Measurements from ENCODE around the gene HSPA12A. TPM values are rescaled to one million over a fixed set of nuclear protein-coding genes. Genes with fewer than 3 reads are reported as not detected.

The HSPA12A gene
- total RNA-seq, 2 donors from 2014 or later: 10.1 to 11.5 TPM

GRCh38 chr10:116753759-116754158 is 11.4 kb upstream of the HSPA12A start:
- Histone ChIP-seq H3K27me3 (no peaks in the 10 kb centered on the region), H3K9me3 (no peaks in the 10 kb centered on the region), H3K4me3 (no peak overlapping the region), H3K27ac (no peak overlapping the region), H3K4me1 (peaks cover 0 to 22% of the 10 kb centered on the region in 2 donors), H3K36me3 (no peaks in the 10 kb centered on the region)
- no peak for TF ChIP-seq CTCF (IDR thresholded peaks at IDR 0.05)
- DNase-seq (ENCODE audit: low spot score): no peak

DNA sequence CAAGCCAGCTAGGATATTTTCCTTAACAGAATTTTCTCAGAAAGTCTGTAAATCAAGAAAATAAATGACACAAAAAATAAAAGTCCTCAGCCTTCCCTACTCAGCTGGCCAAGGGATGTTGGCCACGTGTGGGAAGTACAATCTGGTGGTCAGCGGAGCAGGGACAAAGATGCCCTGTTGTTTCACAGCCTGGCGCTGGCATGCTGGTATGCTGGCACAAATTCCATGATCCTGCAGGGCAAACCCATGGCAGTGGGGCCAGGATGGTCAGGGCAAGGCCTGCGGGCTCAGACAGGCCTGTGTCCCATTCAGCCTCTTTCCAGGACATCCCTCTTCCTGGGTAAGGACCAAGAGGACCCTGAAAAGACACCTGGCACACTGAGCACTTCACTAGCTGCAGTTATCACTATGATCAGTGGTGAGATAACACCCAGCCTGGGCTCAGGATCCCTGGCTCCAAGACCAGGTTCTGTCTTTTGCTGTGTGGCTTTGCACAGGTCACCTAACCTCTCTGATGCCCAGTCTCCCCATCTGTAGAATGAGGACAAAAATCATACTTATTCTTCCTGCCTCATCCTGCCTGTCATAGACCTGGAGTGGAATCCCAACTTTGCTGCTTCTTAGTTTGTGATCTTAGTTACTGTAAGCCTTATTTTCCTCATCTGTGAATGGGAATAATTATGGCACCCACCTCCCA is 10.8 kb upstream of the HSPA12A start:
- no peak for DNase-seq (ENCODE audit: low spot score)
- no peaks in the 10 kb centered on the region for H3K27me3 ChIP-seq
- no peak for TF ChIP-seq CTCF (IDR thresholded peaks at IDR 0.05)
- no peaks in the 10 kb centered on the region for H3K36me3 ChIP-seq
- peaks cover 0 to 22% of the 10 kb centered on the region in 2 donors for H3K4me1 ChIP-seq
- H3K27ac ChIP-seq: no peak overlapping the region
- H3K9me3 ChIP-seq: no peaks in the 10 kb centered on the region
- no peak overlapping the region for H3K4me3 ChIP-seq

- Histone ChIP-seq H3K36me3 (no peaks in the 10 kb centered on the region), H3K27me3 (no peaks in the 10 kb centered on the region), H3K4me1 (peaks cover 0 to 22% of the 10 kb centered on the region in 2 donors), H3K4me3 (no peak overlapping the region), H3K9me3 (no peaks in the 10 kb centered on the region), H3K27ac (no peak overlapping the region)
- DNase-seq (ENCODE audit: low spot score): no peak
- no peak for TF ChIP-seq CTCF (IDR thresholded peaks at IDR 0.05)
These were observed 10.2 kb upstream of the HSPA12A start for GRCh38 chr10:116752563-116752962.

DNA sequence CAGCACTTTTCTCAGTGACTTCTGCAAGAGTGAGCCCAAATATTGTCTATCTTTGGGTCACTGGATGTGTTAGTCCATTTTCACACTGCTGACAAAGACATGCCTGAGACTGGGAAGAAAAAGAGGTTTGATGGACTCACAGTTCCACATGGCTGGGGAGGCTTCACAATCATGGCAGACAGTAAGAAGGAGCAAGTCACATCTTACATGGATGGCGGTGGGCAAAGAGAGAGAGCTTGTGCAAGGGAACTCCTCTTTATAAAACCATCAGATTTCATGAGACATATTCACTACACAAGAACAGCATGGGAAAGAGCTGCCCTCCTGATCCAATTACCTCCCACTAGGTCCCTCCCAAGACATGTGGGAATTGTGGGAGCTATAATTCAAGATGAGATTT is 6.1 kb upstream of the HSPA12A start:
- TF ChIP-seq CTCF (IDR thresholded peaks at IDR 0.05): no peak
- Histone ChIP-seq H3K4me1 (peaks cover 0 to 6% of the 10 kb centered on the region in 2 donors), H3K4me3 (no peak overlapping the region), H3K36me3 (no peaks in the 10 kb centered on the region), H3K27ac (no peak overlapping the region), H3K27me3 (no peaks in the 10 kb centered on the region), H3K9me3 (no peaks in the 10 kb centered on the region)
- no peak for DNase-seq (ENCODE audit: low spot score)

DNA sequence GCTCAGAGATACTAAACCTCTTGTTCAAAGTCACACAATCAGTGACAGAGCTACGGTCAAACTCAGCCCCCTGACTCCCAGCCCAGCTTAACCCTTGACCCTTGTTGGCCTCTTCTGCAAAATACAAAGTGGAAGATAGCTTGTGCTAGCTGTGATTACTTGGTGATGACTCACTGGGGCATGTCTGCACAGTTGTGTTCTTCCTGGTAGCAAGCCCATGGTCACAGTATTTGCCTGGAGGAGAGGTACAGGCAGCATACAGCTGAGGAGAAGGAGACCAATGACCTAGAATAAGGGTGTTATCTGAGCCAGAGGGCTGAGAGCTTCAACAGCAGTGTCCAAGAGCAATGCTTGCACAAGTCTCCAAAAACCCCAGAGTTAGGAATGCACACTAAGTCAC is 5.7 kb upstream of the HSPA12A start:
- Histone ChIP-seq H3K9me3 (no peaks in the 10 kb centered on the region), H3K4me1 (peaks cover 0 to 6% of the 10 kb centered on the region in 2 donors), H3K27me3 (no peaks in the 10 kb centered on the region), H3K4me3 (no peak overlapping the region), H3K36me3 (no peaks in the 10 kb centered on the region), H3K27ac (no peak overlapping the region)
- DNase-seq (ENCODE audit: low spot score): no peak
- TF ChIP-seq CTCF (IDR thresholded peaks at IDR 0.05): no peak

- Histone ChIP-seq H3K4me1 (peaks cover 0 to 7% of the 10 kb centered on the region in 2 donors), H3K27me3 (no peaks in the 10 kb centered on the region), H3K36me3 (no peaks in the 10 kb centered on the region), H3K4me3 (no peak overlapping the region), H3K9me3 (no peaks in the 10 kb centered on the region), H3K27ac (no peak overlapping the region)
- no peak for DNase-seq (ENCODE audit: low spot score)
- no peak for TF ChIP-seq CTCF (IDR thresholded peaks at IDR 0.05)
These were observed 5.0 kb upstream of the HSPA12A start for GRCh38 chr10:116747325-116747724.
